GM20431 (cell line): ENCODE results near the gene UBE2S.

Source experiments
- in situ Hi-C: fragments of 300-500 bp; cut with MseI, MboI; formaldehyde crosslinking; loops from one replicate; pipeline ENCODE4 v1.15.0; 2020; ENCODE audit warnings: low sequenced_read_pairs; ENCODE audit not compliant: unreplicated experiment

The UBE2S gene

GRCh38 chr19:55350620-55351315 lies 56.8 kb downstream of the UBE2S start:
- in situ Hi-C loops = no loop called here
